GM23338 (cell line): ENCODE data around the gene MGAT5. TPM values are rescaled to one million over a fixed set of nuclear protein-coding genes. Genes with fewer than 3 reads are reported as not detected.

Experiments
- ATAC-seq: fragments of 200-7000 bp; cut with Tn5 transposase; 3 replicates; pipeline ENCODE4 v1.9.1; 2020
- DNase-seq: peaks from one replicate; pipeline ENCODE4 v3.0.0-alpha.2; 2015; ENCODE audit warnings: low spot score
- H2AFZ ChIP-seq: fragments of 200-600 bp; sonication (generic); 2 replicates; pipeline ENCODE4 v1.8.0; 2016; ENCODE audit warnings: antibody characterized with exemption, mild to moderate bottlenecking, moderate library complexity
- H3F3A ChIP-seq: fragments of 200-600 bp; sonication (generic); replicated peaks from 2 replicates; pipeline ENCODE4 v1.8.0; 2017; ENCODE audit warnings: antibody characterized with exemption, mixed run types, low read depth
- H3K27ac ChIP-seq: fragments of 200-600 bp; sonication (generic); 2 replicates; pipeline ENCODE4 v1.6.1; 2016; ENCODE audit warnings: low read depth
- H3K27me3 ChIP-seq: fragments of 200-600 bp; sonication (generic); 2 replicates; pipeline ENCODE4 v1.8.0; 2016; ENCODE audit warnings: mild to moderate bottlenecking, mixed run types, moderate library complexity; ENCODE audit not compliant: insufficient read depth
- H3K36me3 ChIP-seq: fragments of 200-600 bp; sonication (generic); 2 replicates; pipeline ENCODE4 v1.8.0; 2016; ENCODE audit warnings: mild to moderate bottlenecking; ENCODE audit not compliant: insufficient read depth
- H3K4me1 ChIP-seq: fragments of 200-600 bp; sonication (generic); 2 replicates; pipeline ENCODE4 v1.8.0; 2016; ENCODE audit warnings: mild to moderate bottlenecking, moderate library complexity; ENCODE audit not compliant: insufficient read depth
- H3K4me2 ChIP-seq: fragments of 200-600 bp; sonication (generic); 2 replicates; pipeline ENCODE4 v1.7.1; 2017; ENCODE audit warnings: mixed run types
- H3K4me3 ChIP-seq: fragments of 200-600 bp; sonication (generic); 2 replicates; pipeline ENCODE4 v1.6.1; 2016; ENCODE audit warnings: mixed run types
- H3K79me2 ChIP-seq: fragments of 200-600 bp; sonication (generic); replicated peaks from 2 replicates; pipeline ENCODE4 v1.8.0; 2017; ENCODE audit warnings: mild to moderate bottlenecking; ENCODE audit not compliant: insufficient read depth
- H3K9me2 ChIP-seq: fragments of 200-600 bp; sonication (generic); 2 replicates; pipeline ENCODE4 v1.8.0; 2017; ENCODE audit not compliant: insufficient read depth
- H4K20me1 ChIP-seq: fragments of 200-600 bp; sonication (generic); replicated peaks from 2 replicates; pipeline ENCODE4 v1.8.0; 2017; ENCODE audit warnings: mild to moderate bottlenecking; ENCODE audit not compliant: insufficient read depth
- H3K27ac Mint-ChIP-seq: 2 replicates; pipeline ENCODE4 v1.8.0; 2020; ENCODE audit warnings: inconsistent platforms, mild to moderate bottlenecking, moderate library complexity, mixed read lengths
- H3K27me3 Mint-ChIP-seq: 3 replicates; pipeline ENCODE4 v1.8.0; 2022; ENCODE audit warnings: low read depth, mild to moderate bottlenecking, moderate library complexity, mixed read lengths, inconsistent platforms; ENCODE audit not compliant: insufficient read depth, poor library complexity
- H3K36me3 Mint-ChIP-seq: 3 replicates; pipeline ENCODE4 v1.8.0; 2021; ENCODE audit warnings: low read depth, mild to moderate bottlenecking, inconsistent platforms, moderate library complexity, mixed read lengths
- H3K4me1 Mint-ChIP-seq: 3 replicates; pipeline ENCODE4 v1.8.0; 2020; ENCODE audit warnings: mild to moderate bottlenecking, inconsistent platforms, mixed read lengths
- H3K4me3 Mint-ChIP-seq: 3 replicates; pipeline ENCODE4 v1.8.0; 2021; ENCODE audit warnings: moderate library complexity, mild to moderate bottlenecking, inconsistent platforms, mixed read lengths
- H3K9me3 Mint-ChIP-seq: 3 replicates; pipeline ENCODE4 v1.8.0; 2020; ENCODE audit warnings: moderate library complexity, mild to moderate bottlenecking, inconsistent platforms, mixed read lengths
- NANOG ChIP-seq: IDR thresholded peaks from 2 replicates; pipeline ENCODE4 v1.6.1; 2016; ENCODE audit warnings: antibody characterized with exemption, borderline replicate concordance
- STAT1 ChIP-seq: IDR thresholded peaks from one replicate; pipeline ENCODE4 v1.6.1; 2016; ENCODE audit warnings: antibody characterized with exemption; ENCODE audit not compliant: unreplicated experiment
- ZNF114 ChIP-seq: fragments of 250-450 bp; sonication (Bioruptor Pico); IDR thresholded peaks from 2 replicates; pipeline ENCODE4 v1.5.0; 2020; ENCODE audit warnings: mild to moderate bottlenecking, moderate library complexity
- ZNF331 ChIP-seq: fragments of 250-450 bp; sonication (Bioruptor Pico); IDR thresholded peaks from 2 replicates; pipeline ENCODE4 v1.5.0; 2020; ENCODE audit warnings: low read depth, mild to moderate bottlenecking, moderate library complexity
- polyA plus RNA-seq: library from polyadenylated mRNA; unstranded; fragments of >200 nt; fragmentation: Nextera tagmentation; extraction: Ambion mirVana; gene quantifications from 2 replicates; pipeline ENCODE4 v1.2.1, GENCODE V29; 2016
- total RNA-seq: library from RNA; depleted of rRNA; stranded (reverse); fragments of >200 nt; shearing (Covaris generic); gene quantifications from 2 replicates; pipeline ENCODE4 v1.2.3, GENCODE V29; 2014
- TF ChIP-seq, protein P1 (sequence below): fragments of 250-450 bp; sonication (Bioruptor Pico); IDR thresholded peaks from 2 replicates; pipeline ENCODE4 v1.5.0; 2020; ENCODE audit warnings: mild to moderate bottlenecking, moderate library complexity
- TF ChIP-seq, protein P2 (sequence below): IDR thresholded peaks from one replicate; pipeline ENCODE4 v1.6.1; 2018; ENCODE audit warnings: antibody characterized with exemption; ENCODE audit not compliant: unreplicated experiment

Gene MGAT5
- total and polyA plus RNA-seq, 2 experiments from 2014 or later, result 4.6 to 27.6 TPM

DNA sequence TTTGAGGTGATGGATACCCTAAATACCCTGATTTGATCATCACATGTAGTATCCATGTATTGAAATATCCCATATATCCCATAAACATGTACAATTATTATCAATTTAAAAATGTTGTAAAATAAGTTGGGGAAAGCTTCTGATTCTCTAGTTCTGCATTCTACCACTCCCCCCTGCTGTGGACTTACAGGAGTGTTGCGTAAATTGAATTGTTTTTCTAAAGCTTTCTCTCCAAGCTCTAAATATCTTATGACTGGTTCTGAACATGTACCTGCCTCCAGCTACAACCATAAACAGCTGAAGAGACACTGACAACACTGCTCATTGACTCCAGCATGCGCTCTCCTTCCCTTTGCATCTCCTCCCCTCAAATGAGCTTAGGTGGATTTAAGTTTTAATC, 145.2 kb downstream of the MGAT5 start (continued):
- no peak for TF ChIP-seq ZNF114 (CRISPR knock-in tag)
- no peak for TF ChIP-seq ZNF331 (CRISPR knock-in tag)

DNA sequence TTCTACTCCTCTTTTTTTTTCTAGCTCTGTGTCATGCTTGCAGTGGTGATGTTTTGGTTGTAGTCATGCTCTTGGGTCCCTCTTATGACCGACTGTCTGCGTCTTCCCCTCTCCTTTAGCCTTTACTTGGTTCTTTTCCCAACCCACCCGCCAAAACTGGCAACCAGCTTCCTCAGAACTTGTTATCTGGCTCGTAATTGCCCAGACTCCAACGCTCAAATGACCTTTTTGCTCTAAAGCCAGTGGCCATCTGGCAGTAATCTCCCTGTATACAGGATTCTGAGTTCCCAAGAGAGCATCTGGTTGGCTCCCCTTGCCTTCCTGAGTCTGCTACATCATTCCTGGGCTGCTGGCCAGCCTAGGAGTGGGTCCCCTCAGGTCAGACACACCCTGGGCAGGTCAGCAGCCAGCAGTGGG, 147.2 kb downstream of the MGAT5 start:
- no peaks in the 10 kb centered on the region for H3F3A ChIP-seq
- H3K9me2 ChIP-seq, result no peaks in the 10 kb centered on the region
- no peak for DNase-seq
- Mint-ChIP-seq H3K27ac (peak overlapping the region; percentile 11; the same call in 1 of the 2 replicates), H3K9me3 (no peaks in the 10 kb centered on the region), H3K4me3 (no peak overlapping the region), H3K4me1 (peaks cover 13% of the 10 kb centered on the region), H3K27me3 (peaks cover 3% of the 10 kb centered on the region), H3K36me3 (no peaks in the 10 kb centered on the region)
- H3K4me3 ChIP-seq, result no peak overlapping the region
- no peaks in the 10 kb centered on the region for H3K4me1 ChIP-seq
- H3K79me2 ChIP-seq, result no peaks in the 10 kb centered on the region
- no peaks in the 10 kb centered on the region for H3K27me3 ChIP-seq
- H3K4me2 ChIP-seq, result no peak overlapping the region
- no peaks in the 10 kb centered on the region for H3K36me3 ChIP-seq
- H4K20me1 ChIP-seq, result no peaks in the 10 kb centered on the region
- ATAC-seq, result no peak
- H3K27ac ChIP-seq, result no peak overlapping the region
- no peak overlapping the region for H2AFZ ChIP-seq
- TF ChIP-seq ZNF114 (CRISPR knock-in tag), result no peak
- TF ChIP-seq NANOG, result no peak
- TF ChIP-seq, protein P1, sequence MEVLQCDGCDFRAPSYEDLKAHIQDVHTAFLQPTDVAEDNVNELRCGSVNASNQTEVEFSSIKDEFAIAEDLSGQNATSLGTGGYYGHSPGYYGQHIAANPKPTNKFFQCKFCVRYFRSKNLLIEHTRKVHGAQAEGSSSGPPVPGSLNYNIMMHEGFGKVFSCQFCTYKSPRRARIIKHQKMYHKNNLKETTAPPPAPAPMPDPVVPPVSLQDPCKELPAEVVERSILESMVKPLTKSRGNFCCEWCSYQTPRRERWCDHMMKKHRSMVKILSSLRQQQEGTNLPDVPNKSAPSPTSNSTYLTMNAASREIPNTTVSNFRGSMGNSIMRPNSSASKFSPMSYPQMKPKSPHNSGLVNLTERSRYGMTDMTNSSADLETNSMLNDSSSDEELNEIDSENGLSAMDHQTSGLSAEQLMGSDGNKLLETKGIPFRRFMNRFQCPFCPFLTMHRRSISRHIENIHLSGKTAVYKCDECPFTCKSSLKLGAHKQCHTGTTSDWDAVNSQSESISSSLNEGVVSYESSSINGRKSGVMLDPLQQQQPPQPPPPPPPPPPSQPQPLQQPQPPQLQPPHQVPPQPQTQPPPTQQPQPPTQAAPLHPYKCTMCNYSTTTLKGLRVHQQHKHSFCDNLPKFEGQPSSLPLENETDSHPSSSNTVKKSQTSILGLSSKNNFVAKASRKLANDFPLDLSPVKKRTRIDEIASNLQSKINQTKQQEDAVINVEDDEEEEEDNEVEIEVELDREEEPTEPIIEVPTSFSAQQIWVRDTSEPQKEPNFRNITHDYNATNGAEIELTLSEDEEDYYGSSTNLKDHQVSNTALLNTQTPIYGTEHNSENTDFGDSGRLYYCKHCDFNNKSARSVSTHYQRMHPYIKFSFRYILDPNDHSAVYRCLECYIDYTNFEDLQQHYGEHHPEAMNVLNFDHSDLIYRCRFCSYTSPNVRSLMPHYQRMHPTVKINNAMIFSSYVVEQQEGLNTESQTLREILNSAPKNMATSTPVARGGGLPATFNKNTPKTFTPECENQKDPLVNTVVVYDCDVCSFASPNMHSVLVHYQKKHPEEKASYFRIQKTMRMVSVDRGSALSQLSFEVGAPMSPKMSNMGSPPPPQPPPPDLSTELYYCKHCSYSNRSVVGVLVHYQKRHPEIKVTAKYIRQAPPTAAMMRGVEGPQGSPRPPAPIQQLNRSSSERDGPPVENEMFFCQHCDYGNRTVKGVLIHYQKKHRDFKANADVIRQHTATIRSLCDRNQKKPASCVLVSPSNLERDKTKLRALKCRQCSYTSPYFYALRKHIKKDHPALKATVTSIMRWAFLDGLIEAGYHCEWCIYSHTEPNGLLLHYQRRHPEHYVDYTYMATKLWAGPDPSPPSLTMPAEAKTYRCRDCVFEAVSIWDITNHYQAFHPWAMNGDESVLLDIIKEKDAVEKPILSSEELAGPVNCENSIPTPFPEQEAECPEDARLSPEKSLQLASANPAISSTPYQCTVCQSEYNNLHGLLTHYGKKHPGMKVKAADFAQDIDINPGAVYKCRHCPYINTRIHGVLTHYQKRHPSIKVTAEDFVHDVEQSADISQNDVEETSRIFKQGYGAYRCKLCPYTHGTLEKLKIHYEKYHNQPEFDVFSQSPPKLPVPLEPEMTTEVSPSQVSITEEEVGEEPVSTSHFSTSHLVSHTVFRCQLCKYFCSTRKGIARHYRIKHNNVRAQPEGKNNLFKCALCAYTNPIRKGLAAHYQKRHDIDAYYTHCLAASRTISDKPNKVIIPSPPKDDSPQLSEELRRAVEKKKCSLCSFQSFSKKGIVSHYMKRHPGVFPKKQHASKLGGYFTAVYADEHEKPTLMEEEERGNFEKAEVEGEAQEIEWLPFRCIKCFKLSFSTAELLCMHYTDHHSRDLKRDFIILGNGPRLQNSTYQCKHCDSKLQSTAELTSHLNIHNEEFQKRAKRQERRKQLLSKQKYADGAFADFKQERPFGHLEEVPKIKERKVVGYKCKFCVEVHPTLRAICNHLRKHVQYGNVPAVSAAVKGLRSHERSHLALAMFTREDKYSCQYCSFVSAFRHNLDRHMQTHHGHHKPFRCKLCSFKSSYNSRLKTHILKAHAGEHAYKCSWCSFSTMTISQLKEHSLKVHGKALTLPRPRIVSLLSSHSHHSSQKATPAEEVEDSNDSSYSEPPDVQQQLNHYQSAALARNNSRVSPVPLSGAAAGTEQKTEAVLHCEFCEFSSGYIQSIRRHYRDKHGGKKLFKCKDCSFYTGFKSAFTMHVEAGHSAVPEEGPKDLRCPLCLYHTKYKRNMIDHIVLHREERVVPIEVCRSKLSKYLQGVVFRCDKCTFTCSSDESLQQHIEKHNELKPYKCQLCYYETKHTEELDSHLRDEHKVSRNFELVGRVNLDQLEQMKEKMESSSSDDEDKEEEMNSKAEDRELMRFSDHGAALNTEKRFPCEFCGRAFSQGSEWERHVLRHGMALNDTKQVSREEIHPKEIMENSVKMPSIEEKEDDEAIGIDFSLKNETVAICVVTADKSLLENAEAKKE, result no peak
- no peak for TF ChIP-seq STAT1
- TF ChIP-seq, protein P2, sequence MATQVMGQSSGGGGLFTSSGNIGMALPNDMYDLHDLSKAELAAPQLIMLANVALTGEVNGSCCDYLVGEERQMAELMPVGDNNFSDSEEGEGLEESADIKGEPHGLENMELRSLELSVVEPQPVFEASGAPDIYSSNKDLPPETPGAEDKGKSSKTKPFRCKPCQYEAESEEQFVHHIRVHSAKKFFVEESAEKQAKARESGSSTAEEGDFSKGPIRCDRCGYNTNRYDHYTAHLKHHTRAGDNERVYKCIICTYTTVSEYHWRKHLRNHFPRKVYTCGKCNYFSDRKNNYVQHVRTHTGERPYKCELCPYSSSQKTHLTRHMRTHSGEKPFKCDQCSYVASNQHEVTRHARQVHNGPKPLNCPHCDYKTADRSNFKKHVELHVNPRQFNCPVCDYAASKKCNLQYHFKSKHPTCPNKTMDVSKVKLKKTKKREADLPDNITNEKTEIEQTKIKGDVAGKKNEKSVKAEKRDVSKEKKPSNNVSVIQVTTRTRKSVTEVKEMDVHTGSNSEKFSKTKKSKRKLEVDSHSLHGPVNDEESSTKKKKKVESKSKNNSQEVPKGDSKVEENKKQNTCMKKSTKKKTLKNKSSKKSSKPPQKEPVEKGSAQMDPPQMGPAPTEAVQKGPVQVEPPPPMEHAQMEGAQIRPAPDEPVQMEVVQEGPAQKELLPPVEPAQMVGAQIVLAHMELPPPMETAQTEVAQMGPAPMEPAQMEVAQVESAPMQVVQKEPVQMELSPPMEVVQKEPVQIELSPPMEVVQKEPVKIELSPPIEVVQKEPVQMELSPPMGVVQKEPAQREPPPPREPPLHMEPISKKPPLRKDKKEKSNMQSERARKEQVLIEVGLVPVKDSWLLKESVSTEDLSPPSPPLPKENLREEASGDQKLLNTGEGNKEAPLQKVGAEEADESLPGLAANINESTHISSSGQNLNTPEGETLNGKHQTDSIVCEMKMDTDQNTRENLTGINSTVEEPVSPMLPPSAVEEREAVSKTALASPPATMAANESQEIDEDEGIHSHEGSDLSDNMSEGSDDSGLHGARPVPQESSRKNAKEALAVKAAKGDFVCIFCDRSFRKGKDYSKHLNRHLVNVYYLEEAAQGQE, result no peak
